COLO829 (cell line): ENCODE measurements around the gene RNF17.
A peak's percentile ranks its signal among the peaks of the same experiment; 100 is the strongest.
"Not testable (repeated sequence)": the region's sequence is repeated elsewhere in the genome, so short reads cannot be mapped to it uniquely, and the experiment has no call there.

Source experiments
- DNase-seq: peaks from one replicate; pipeline ENCODE4 v3.0.0; 2012; ENCODE audit warnings: low spot score

The RNF17 gene, protein sequence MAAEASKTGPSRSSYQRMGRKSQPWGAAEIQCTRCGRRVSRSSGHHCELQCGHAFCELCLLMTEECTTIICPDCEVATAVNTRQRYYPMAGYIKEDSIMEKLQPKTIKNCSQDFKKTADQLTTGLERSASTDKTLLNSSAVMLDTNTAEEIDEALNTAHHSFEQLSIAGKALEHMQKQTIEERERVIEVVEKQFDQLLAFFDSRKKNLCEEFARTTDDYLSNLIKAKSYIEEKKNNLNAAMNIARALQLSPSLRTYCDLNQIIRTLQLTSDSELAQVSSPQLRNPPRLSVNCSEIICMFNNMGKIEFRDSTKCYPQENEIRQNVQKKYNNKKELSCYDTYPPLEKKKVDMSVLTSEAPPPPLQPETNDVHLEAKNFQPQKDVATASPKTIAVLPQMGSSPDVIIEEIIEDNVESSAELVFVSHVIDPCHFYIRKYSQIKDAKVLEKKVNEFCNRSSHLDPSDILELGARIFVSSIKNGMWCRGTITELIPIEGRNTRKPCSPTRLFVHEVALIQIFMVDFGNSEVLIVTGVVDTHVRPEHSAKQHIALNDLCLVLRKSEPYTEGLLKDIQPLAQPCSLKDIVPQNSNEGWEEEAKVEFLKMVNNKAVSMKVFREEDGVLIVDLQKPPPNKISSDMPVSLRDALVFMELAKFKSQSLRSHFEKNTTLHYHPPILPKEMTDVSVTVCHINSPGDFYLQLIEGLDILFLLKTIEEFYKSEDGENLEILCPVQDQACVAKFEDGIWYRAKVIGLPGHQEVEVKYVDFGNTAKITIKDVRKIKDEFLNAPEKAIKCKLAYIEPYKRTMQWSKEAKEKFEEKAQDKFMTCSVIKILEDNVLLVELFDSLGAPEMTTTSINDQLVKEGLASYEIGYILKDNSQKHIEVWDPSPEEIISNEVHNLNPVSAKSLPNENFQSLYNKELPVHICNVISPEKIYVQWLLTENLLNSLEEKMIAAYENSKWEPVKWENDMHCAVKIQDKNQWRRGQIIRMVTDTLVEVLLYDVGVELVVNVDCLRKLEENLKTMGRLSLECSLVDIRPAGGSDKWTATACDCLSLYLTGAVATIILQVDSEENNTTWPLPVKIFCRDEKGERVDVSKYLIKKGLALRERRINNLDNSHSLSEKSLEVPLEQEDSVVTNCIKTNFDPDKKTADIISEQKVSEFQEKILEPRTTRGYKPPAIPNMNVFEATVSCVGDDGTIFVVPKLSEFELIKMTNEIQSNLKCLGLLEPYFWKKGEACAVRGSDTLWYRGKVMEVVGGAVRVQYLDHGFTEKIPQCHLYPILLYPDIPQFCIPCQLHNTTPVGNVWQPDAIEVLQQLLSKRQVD (N-terminal part only)

DNA sequence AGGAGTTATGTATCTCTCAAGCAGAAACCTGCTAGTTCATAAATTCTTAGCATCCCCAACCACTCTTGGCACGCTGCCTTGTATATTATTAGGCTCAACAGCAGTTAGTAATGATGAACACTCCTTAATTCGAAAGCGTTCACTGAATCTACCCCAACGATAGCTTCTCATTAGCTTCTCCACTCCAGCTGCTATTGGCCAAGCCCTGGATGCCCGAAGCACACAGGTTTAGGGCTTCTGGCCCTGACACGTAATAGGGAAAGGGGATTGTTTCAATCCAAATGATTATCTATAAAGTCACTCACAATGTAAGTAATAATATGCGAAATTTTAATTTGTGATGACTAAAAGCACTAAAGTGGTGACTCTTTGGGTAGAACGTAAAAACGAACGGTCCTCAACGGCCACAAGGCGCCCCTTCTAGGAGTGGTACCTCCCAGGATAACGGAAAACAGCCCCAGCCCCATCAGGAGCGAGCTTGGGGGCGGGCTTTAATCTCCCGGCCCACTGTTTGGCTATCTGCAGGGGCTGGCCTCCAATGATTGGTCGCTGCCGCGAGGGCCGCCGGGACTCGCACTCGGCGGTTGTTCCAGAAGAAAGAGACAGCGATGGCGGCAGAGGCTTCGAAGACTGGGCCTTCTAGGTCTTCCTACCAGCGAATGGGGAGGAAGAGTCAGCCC is at the start of gene RNF17:
TSS of gene RNF17 (plus strand) at position 574 of the 680 bp plus-strand sequence. CDS start at position 609, 35 bp downstream.
- no peak for DNase-seq

DNA sequence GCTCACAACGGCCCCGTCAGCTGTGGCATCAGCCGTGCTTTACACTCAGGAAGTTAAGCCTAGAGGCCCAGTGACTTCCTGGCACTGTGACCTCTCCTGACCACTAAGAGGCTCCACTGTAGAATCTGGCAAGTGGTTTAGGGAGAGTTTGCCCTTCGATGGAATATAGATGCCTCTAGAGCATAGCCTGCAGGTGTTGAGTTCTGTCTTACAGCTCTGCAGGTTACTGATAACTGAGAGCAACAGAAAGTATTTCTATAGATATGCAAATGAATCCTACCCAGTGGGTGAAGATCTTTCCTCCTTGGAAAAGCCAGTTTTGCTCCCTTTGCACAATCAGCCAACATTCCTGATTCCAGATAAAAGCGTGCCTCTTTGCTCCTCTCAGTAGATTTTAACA is 48.0 kb upstream of the RNF17 start:
- no peak for DNase-seq

DNA sequence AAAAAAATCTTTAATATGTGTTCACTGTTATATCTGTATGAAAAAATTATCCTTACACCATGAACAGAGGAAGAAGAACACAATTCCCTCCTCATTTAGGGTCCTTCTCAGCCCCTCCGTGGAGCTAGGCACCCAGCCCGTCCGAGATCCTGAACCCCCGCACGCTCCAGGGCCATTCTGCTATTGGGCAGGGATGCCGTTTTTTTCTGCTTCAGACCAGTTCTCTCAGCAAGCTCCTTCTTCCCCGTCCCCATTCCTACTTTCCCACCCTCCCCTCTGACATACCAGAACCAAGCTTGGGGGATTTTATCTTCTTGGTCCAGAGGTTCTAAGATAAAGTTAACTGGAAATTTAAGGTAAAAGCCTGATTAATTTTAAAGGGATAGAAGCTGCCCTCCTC is 47.5 kb upstream of the RNF17 start:
- no peak for DNase-seq

DNA sequence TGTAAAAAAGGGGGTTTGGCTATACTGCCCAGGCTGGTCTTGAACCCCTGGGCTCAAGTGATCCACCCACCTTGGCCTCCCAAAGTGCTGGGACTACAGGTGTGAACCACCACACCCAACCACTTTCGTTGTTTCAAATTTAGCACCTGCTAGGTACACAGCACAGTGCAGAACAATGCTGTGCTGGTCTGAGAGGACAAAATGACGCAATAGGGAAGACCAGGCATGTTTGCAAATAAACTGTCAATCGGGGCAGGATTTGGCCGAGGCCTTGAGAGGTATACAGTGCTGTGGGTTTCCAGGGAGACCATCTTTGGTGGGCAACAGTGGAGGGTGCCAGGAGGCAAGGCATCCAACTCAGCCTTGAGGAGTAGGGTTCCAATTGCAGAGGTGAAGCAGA is 46.8 kb upstream of the RNF17 start:
- no peak for DNase-seq

DNA sequence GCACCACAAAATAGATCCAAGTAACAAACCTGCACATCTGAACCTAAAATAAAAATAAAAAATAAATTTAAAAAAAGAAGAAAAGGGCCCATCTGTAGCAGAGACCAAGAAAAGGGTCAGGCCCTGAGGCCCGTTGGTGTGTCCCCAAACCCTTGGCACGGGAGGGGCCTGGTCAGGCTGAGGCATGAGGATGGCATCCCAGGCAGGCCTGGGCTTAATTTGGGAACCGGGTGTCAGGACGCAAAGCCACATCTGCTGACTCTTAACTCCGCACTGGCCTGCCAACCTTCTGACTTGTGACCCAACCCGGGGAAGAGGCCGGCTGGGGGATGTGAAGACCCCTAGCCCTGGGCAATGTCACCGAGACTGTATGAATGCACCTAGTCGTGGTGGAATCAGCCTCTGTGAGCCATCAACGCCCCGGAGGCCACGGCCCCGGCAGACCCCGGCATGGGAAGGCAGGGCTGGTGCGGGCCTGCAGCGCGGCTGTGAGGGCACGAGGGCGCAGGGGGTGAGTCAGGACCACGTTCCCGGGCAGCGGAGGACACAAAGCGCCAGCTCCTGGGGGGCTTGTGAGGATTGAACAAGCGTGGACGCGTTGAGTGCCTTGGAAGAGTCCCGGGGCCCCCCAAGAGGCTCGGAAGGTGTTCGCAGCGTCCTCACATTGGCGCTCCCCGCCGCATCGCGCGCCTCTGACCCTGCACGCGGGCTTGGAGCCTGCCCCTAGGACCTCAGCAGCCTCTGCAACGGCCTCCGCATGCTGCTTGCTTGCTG is 45.6 kb upstream of the RNF17 start:
- DNase-seq = no peak

DNA sequence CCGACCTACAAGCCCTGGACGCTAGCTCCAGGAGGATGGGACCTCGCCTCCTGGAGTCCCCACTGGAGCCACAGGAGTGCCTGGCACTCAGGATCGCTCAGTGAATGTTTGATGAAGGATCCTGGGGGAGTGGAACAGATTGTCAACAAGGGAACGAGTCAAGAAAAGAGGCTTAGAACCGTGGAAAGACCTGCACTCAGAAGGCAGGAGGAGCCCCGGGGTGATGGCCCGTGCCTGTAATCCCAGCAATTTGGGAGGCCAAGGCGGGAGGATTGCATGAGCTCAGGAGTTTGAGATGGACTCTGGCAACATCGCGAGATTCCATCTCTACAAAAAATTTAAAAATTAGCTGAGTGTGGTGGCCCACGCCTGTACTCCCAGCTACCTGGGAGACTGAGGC is 44.8 kb upstream of the RNF17 start:
- no peak for DNase-seq

DNA sequence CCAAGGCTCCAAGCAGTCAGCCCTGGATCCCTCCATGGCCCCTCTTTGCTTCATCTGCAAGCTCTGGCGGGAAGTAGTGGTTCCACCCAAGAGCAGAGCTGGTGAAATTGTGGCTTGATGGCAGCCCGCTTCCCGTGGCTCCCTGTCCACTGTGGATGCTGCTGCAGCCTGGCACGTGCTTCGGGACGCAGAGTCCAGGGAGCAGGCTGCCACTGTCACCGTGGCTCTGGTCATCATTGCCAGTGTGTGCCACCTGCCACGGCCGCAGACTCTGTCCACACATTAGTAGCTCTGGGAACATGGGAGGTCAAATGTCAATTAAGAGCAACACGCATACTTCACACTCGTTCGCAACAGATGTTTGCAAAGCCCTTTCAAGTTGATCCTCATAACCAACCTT is 40.8 kb upstream of the RNF17 start:
- DNase-seq = no peak

DNA sequence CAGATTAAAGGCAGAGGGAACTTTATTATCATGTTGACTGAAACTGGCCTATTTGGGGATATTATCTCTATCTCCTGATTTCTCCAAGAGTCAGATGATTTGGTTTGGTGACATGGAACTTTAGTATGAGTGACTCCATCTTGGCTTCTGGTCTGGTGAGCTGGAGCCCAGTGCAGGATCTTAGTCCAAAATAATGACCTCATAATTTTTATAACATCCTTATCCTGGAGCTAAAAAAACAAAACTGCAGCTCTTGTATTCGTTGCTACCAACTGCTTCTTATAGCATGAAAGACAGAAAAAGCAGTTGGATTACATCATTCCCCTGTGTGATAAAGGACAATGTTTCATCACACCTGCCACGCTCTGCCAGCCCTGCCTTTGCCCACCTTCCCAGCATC is 39.3 kb upstream of the RNF17 start:
- DNase-seq = no peak

DNA sequence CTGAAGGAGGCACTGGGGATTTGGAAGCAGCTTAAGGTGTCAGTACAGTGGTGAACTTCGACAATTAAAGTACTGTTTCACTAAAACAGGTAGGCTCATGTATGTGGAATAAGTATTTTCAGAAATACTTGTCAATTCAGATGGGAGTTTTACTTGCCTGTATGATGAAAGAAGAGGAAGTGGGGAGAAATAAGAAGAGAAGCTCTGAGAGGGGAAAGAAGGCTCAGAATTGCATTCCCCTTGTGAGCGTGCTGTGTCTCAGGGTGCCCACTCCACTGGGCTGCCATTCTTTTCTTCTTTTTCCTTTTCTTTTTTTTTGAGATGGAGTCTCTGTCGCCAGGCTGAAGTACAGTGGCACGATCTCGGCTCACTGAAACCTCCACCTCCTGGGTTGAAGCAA is 38.6 kb upstream of the RNF17 start:
- no peak for DNase-seq

DNA sequence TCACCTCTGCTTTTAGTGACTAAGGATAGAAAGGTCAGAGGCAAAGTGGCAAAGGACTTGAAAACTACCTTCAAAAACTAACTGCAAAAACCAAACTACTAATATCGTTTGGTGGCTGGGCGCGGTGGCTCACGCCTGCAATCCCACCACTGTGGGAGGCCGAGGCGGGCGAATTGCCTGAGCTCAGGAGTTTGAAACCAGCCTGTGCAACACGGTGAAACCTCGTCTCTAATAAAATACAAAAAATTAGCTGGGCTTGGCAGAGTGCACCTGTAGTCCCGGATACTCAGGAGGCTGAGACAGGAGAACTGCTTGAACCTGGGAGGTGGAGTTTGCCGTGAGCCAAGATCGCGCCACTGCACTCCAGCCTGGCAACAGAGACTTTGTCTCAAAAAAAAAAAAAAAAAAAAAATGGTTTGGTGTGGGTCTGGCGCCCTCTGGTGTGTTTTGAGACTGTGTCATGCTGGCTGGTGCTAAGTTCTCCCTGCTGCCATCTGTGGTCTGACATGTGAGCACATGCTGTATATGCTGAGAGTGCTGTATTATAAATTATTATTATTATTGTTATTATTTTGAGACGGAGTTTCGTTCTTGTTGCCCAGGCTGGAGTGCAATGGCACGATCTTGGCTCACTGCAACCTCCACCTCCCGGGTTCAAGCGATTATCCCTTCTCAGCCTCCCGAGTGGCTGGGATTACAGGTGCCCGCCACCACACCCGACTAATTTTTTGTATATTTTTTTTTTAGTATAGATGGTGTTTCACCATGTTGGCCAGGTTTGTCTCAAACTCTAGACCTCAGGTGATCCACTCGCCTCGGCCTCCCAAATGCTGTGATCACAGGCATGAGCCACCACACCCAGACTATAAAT is 36.0 kb upstream of the RNF17 start:
- peak; percentile 89 for DNase-seq

DNA sequence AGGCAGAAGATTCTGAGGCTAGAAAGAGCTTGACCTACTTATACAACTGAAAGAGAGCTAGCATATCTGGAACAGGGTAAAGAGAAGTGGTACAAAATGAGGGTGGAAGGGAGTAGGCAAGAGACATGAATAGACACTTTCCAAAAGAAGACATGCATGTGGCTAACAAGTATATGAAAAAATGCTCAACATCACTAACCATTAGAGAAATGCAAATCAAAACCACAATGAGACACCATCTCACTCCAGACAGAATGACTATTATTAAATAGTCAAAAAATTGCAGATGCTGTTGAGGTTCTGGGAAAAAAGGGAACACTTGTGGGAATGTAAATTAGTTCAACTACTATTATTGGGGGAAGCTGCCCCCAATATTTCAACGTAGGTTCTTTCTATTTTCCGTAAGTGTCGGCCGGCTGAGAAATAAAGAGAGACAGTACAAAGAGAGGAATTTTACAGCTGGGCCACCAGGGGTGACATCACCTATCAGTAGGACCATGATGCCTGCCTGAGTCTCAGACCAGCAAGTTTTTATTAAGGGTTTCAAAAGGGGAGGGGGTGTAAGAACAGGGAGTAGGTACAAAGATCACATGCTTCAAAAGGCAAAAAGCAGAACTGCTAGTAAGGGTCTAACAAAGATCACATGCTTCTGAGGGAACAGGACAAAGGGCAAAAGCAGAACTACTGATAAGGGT is 32.9 kb upstream of the RNF17 start:
- DNase-seq = not testable (repeated sequence)

DNA sequence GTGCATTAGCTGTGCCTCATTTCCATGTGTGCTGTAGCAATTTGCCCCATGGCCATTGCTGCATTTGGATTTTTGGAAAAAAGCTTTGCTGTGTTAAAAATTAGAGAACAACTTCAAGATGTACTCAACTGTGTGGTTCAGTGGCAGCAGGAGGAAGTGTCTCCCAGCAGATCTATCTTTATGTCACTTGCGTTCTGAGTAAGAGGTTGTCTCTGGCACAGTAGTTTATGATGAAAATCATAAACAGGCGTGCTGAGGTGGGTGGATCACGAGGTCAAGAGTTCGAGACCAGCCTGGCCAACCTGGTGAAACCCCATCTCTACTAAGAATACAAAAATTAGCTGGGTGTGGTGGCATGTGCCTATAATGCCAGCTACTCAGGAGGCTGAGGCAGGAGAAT is 29.0 kb upstream of the RNF17 start:
- no peak for DNase-seq

DNA sequence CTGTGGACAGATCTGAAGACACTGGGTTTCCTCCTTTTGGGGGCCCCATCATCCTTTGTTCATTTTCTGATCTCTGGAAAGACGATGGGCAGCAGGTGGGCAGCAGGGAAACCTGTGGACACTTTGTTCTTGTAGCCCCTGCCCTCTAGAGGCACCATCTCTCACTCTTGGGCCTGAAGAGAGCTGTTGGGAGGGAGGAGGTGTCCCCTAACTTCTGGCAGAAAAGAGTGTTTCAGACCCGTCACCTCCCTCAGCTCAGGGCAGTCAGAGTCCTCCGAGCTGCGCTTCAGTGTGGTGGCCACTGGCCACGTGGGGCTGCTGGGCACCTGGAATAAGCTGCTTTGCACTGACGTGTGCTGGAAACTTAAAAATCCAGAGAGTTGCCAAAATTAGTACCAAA is 26.9 kb upstream of the RNF17 start:
- no peak for DNase-seq

DNA sequence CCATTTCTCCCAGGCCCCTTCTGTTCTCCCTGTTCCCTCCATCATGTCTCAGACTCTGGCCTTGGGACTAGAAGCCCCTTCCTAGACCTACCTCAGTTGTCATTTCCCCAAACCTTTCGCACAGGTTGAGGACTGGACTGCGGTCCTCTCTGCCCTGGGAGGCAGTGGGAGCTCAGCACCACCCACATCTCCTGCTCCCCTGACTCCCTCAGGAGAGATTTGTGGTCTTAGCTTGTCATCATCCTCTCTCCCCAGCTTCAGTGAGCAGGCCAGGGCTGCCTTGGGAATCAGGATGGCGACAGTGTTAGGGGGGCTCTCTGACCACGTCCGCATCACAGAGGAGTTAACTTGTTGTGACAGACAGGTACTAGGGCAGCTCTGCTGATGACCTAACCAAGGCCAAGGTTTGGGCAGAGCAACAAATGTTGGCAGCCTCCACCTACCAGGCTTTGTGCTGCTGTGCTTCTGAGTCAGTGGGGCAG is 25.6 kb upstream of the RNF17 start:
- DNase-seq = no peak

DNA sequence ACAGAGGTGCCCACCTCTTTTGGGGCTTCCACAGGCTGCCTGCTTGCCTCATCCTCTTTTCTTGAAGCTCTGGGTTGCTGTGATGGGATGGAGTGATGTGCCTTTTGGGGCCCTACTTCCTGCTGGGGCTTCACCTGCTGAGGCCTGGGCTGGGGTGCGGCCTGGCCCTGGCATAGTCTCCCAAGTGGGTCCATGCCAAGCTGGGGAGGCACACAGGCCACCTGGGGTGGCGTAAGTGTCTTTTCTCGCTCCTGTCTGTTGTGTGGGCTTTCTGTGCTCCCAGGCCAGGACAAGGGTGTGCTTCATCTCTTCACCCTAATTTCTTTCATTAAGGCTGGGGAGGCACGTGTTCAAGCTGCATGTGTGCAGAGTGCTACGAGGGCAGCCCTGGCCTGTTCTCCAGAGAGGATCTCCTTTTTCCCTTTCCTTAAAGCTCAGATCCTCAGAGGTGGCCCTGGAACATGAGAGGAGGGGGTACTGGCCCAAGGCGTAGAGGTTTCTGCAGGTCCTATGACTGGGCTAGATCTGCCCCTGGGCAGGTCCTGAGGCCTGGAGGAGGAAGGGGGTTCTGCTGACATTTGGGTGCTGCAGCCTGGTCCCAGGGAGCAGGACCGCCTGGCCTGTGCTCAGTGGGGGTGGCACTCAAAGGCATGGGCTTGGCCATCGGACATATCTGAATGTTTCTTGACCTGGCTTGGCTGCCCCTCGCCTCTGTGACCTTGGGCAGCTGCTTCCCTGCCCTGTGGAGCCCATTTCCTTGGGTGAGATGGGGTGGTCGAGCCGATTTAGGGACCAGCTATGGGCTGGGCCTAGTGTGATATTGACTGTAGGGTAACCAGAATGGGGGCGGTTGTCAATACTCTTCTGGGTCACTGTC is 23.7 kb upstream of the RNF17 start:
- DNase-seq = no peak

DNA sequence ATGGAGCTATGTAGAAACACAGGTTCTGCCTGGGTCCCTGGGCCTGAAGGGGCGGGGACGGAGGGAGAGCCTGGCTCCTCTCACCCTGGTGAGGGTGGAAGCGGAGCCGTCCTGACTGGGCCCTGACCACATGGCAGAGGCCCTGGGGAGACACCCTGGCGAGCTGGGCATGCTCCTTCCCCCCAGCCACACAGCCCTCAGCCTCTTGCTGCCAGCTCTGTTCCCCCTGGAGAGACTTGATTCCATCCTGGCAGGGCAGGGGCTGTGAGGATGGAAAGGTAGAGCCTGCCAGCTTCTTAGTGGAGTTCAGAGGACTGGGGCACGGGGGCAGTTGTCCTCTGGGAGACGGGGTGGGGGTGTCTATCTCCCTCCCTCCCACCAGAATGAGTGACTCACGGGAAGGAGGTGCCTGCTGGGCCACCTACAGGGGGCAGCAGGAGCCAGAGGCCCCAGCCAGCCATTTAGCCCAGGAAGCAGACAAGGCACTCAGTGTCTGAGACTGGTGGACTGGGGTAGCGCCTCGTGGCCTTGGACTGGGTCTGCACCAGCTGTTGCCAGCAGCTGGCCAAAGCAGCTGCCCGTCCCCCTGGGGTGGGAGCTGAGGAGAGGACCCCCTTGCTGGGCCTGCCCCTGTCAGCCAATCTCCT is 22.8 kb upstream of the RNF17 start:
- DNase-seq = no peak

DNA sequence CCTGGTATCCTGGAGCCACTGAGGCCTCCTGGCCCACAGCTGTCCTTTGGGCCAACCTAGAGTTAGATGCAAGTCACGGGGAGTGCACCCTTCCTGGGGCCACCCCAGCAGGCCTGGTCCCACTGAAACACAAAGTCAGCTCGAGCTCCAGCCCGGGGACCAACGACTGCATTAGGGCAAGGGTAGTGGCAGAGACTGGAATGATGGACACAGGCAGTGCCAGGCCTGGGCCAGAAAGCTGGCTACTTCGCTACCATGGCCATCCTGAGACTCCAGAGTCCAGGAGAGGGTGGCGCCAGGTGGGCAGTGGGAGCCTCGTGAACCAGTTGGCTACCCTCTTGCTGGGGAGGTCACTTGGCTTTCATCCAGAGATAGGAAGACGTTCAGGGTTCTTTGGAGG is 22.2 kb upstream of the RNF17 start:
- DNase-seq = no peak

DNA sequence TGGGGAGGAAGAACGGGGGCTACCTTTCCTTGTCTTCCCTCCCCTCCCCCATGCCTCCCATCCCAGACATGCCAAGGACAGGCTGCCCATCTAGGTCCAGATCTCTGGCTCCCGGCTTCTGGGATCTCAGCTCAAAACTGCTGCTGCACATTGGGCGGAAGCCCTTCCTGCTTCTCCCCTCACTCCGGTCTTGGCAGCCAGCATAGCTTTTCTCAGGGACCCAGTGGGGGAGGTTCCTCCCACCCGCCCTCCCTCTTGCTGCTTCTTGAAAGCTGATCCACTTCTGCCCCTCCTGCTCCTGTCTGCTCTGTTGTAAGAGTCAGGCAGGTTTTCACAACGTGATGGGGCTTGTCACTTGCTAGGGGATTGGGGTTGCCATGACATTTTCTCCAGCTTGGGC is 21.7 kb upstream of the RNF17 start:
- DNase-seq = no peak
